ENCODE data around the gene TXNDC12.

- TF ChIP-seq CTCF (IDR thresholded peaks at IDR 0.05) (no peak), POLR2A (IDR thresholded peaks at IDR 0.05; ENCODE audit: low read depth) (no peak)
Observed at GRCh38 chr1:51990478-51990965, 64.5 kb downstream of the TXNDC12 start, which contains the start of gene RAB3B.
